ENCODE results near the gene ROR2.

DNA sequence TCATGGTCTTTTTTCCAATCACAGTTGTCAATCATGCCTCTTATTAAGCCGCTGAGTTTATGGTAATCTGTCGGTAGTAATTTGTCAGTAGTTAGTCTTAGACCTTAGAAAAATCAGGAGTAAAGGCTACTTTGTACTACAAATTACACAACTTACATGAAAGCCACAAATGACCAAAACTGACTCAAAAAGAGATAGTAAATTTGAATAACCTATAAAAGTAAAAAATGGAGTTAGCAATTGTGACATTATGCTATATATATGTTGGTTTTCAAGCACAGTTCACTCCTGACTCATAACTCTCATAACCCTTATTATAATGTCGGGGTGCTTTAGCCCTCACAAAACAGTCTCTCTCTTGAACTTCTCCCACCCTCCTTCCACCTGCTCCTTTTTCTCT is 251.8 kb downstream of the ROR2 start:
- TF ChIP-seq TARDBP (IDR thresholded peaks at IDR 0.05), result no peak
- TF ChIP-seq SP1 (IDR thresholded peaks at IDR 0.05), result no peak
- TF ChIP-seq SUZ12 (IDR thresholded peaks at IDR 0.05), result no peak
- TF ChIP-seq FOXK2 (IDR thresholded peaks at IDR 0.05), result no peak
- TF ChIP-seq FOXM1 (IDR thresholded peaks at IDR 0.05; ENCODE audit: borderline replicate concordance), result no peak
- no peak for TF ChIP-seq HDGF (IDR thresholded peaks at IDR 0.05; ENCODE audit: borderline replicate concordance)
- TF ChIP-seq ZNF384 (IDR thresholded peaks at IDR 0.05), result no peak
- no peak for TF ChIP-seq CTBP1 (IDR thresholded peaks at IDR 0.05; ENCODE audit: borderline replicate concordance)
- no peak for TF ChIP-seq LEF1 (IDR thresholded peaks at IDR 0.05; ENCODE audit: borderline replicate concordance)

All from HEK293T (cell line).